Activated T-helper 1 cell treated with anti-CD3 and anti-CD28 coated beads, Interleukin-12 subunit alpha, Interleukin-12 subunit beta, Interleukin-2, Interleukin-4 antibody, amounts not matched to agents 30 ng/mL and 10 ng/mL and 1 ng/mL, durations not matched to agents 14 hours and 24 hours and 36 hours (primary cell): ENCODE results near the gene PLS1. TPM values are rescaled to one million over a fixed set of nuclear protein-coding genes. Genes with fewer than 3 reads are reported as not detected.

ENCODE experiments used
- DNase-seq: peaks from one replicate; pipeline ENCODE4 v3.0.0; 2021; ENCODE audit warnings: low spot score
- H3K27ac Mint-ChIP-seq: one replicate; pipeline ENCODE4 v1.8.0; 2021; ENCODE audit warnings: mild to moderate bottlenecking, mixed read lengths
- H3K27me3 Mint-ChIP-seq: one replicate; pipeline ENCODE4 v1.8.0; 2022; ENCODE audit warnings: mild to moderate bottlenecking, moderate library complexity, mixed read lengths; ENCODE audit not compliant: insufficient read depth
- H3K36me3 Mint-ChIP-seq: one replicate; pipeline ENCODE4 v1.8.0; 2021; ENCODE audit warnings: low read depth, mixed read lengths
- H3K4me1 Mint-ChIP-seq: one replicate; pipeline ENCODE4 v1.8.0; 2021; ENCODE audit warnings: low read depth, mixed read lengths
- H3K4me3 Mint-ChIP-seq: one replicate; pipeline ENCODE4 v1.8.0; 2021; ENCODE audit warnings: mild to moderate bottlenecking, moderate library complexity, mixed read lengths
- H3K9me3 Mint-ChIP-seq: one replicate; pipeline ENCODE4 v1.8.0; 2021; ENCODE audit warnings: mixed read lengths
- intact Hi-C: fragments of 100-400 bp; cut with micrococcal nuclease; formaldehyde crosslinking; loops from one replicate; pipeline ENCODE4 v1.15.1; 2024
- total RNA-seq: library from RNA; stranded (reverse); gene quantifications from 2 replicates; pipeline ENCODE4 v1.2.3, GENCODE V29; 2022

PLS1 gene
- total RNA-seq, 1 donor from 2014 or later: 4.4 TPM

DNA sequence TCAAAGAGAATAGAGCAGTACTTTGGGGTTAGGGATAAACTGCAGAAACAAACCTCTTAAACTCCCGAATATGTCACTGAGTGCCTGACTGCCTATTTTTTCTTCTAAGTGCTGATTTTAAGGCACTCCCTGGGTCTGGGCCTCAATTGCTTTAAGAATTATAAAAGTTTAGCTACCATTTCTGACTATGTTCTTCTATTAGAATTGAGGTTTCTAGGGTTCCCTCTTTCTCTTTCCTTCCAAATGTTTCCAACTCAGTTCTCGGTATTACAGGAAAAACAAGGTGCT, 28.9 kb downstream of the PLS1 start:
- Mint-ChIP-seq H3K4me1 (peaks cover 10% of the 10 kb centered on the region), H3K9me3 (no peaks in the 10 kb centered on the region), H3K36me3 (no peaks in the 10 kb centered on the region), H3K27me3 (peaks cover 2% of the 10 kb centered on the region), H3K4me3 (no peak overlapping the region), H3K27ac (no peak overlapping the region)
- intact Hi-C loops: no loop called here
- no peak for DNase-seq

GRCh38 chr3:142626971-142627370, 30.8 kb downstream of the PLS1 start:
- intact Hi-C loops: no loop called here
- Mint-ChIP-seq H3K4me1 (peaks cover 10% of the 10 kb centered on the region), H3K9me3 (no peaks in the 10 kb centered on the region), H3K27me3 (peaks cover 2% of the 10 kb centered on the region), H3K36me3 (no peaks in the 10 kb centered on the region), H3K4me3 (no peak overlapping the region), H3K27ac (no peak overlapping the region)
- no peak for DNase-seq

DNA sequence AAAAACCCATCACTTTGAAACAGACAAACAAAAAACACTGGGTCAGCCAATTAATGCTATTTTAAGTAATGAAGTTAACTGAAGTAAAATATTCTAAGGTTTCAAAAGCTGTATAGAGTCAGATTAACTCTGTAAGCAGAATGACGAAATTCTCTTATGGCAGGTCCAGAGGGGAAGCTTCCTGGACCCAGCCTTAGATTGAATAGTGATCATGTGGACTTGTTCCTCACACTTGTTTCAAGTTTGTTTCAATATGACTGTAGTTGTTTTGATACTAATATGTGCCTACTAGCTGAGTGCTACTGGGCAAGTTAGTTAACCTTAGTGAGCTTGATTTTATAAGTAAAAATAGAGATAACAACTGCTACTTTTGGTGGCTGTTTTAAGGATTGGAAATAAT, 32.6 kb downstream of the PLS1 start:
- Mint-ChIP-seq H3K4me3 (no peak overlapping the region), H3K36me3 (no peaks in the 10 kb centered on the region), H3K4me1 (peaks cover 10% of the 10 kb centered on the region), H3K27ac (no peak overlapping the region), H3K27me3 (peaks cover 2% of the 10 kb centered on the region), H3K9me3 (no peaks in the 10 kb centered on the region)
- intact Hi-C loops: no loop called here
- DNase-seq: no peak

- Mint-ChIP-seq H3K4me1 (no peaks in the 10 kb centered on the region), H3K27ac (no peak overlapping the region)
Measured at GRCh38 chr3:142633073-142633472, 36.9 kb downstream of the PLS1 start.

GRCh38 chr3:142636050-142636449, 39.9 kb downstream of the PLS1 start:
- Mint-ChIP-seq H3K4me3 (no peak overlapping the region), H3K27ac (no peak overlapping the region), H3K27me3 (no peaks in the 10 kb centered on the region), H3K36me3 (no peaks in the 10 kb centered on the region), H3K9me3 (no peaks in the 10 kb centered on the region), H3K4me1 (no peaks in the 10 kb centered on the region)
- intact Hi-C loops: no loop called here
- no peak for DNase-seq

More at GRCh38 chr3:142633073-142633472, 36.9 kb downstream of the PLS1 start:
- DNase-seq: no peak
- H3K36me3 Mint-ChIP-seq: no peaks in the 10 kb centered on the region
- intact Hi-C loops: no loop called here
- H3K9me3 Mint-ChIP-seq: no peaks in the 10 kb centered on the region
- no peaks in the 10 kb centered on the region for H3K27me3 Mint-ChIP-seq
- no peak overlapping the region for H3K4me3 Mint-ChIP-seq

- no peaks in the 10 kb centered on the region for H3K27me3 Mint-ChIP-seq
- H3K9me3 Mint-ChIP-seq: no peaks in the 10 kb centered on the region
- intact Hi-C loops: no loop called here
- no peaks in the 10 kb centered on the region for H3K36me3 Mint-ChIP-seq
- no peak overlapping the region for H3K27ac Mint-ChIP-seq
- no peaks in the 10 kb centered on the region for H3K4me1 Mint-ChIP-seq
- no peak overlapping the region for H3K4me3 Mint-ChIP-seq
- no peak for DNase-seq
Measured at GRCh38 chr3:142636664-142637063, 40.5 kb downstream of the PLS1 start.

GRCh38 chr3:142638291-142638690, 42.1 kb downstream of the PLS1 start:
- Mint-ChIP-seq H3K36me3 (no peaks in the 10 kb centered on the region), H3K9me3 (no peaks in the 10 kb centered on the region), H3K4me3 (no peak overlapping the region), H3K4me1 (no peaks in the 10 kb centered on the region), H3K27me3 (no peaks in the 10 kb centered on the region), H3K27ac (no peak overlapping the region)
- no peak for DNase-seq
- intact Hi-C loops: no loop called here

GRCh38 chr3:142641504-142641903, 45.3 kb downstream of the PLS1 start:
- Mint-ChIP-seq H3K27ac (no peak overlapping the region), H3K9me3 (no peaks in the 10 kb centered on the region), H3K36me3 (no peaks in the 10 kb centered on the region), H3K27me3 (no peaks in the 10 kb centered on the region), H3K4me1 (peaks cover 7% of the 10 kb centered on the region), H3K4me3 (no peak overlapping the region)
- no peak for DNase-seq
- intact Hi-C loops: no loop called here

DNA sequence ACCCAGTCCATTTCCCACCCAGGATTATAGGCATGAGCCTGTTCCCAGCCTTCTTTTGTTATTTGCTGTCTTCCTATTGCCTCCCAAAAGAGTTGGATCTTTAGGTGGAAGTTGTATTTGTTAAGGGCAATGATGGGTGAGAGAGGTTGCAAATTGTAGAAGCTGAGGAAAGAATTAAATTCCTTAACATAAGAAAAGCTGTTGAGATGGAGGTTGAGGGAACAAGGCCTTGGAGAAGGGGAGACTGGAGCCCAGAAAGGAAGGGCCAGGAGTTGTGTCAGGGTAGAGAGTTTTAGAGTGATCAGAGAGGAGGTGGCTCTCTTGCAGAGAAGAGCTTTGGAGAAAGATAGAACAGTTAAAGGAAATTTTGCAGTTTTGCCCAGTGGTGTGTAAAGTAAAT, 46.8 kb downstream of the PLS1 start:
- Mint-ChIP-seq H3K4me3 (no peak overlapping the region), H3K36me3 (no peaks in the 10 kb centered on the region), H3K27me3 (no peaks in the 10 kb centered on the region), H3K4me1 (peaks cover 7% of the 10 kb centered on the region), H3K9me3 (no peaks in the 10 kb centered on the region), H3K27ac (no peak overlapping the region)
- intact Hi-C loops: no loop called here
- no peak for DNase-seq

- intact Hi-C loops: no loop called here
- Mint-ChIP-seq H3K9me3 (no peaks in the 10 kb centered on the region), H3K4me3 (no peak overlapping the region), H3K36me3 (no peaks in the 10 kb centered on the region), H3K27ac (no peak overlapping the region), H3K4me1 (peaks cover 7% of the 10 kb centered on the region), H3K27me3 (no peaks in the 10 kb centered on the region)
- no peak for DNase-seq
Measured at GRCh38 chr3:142644502-142644901, 48.3 kb downstream of the PLS1 start.

DNA sequence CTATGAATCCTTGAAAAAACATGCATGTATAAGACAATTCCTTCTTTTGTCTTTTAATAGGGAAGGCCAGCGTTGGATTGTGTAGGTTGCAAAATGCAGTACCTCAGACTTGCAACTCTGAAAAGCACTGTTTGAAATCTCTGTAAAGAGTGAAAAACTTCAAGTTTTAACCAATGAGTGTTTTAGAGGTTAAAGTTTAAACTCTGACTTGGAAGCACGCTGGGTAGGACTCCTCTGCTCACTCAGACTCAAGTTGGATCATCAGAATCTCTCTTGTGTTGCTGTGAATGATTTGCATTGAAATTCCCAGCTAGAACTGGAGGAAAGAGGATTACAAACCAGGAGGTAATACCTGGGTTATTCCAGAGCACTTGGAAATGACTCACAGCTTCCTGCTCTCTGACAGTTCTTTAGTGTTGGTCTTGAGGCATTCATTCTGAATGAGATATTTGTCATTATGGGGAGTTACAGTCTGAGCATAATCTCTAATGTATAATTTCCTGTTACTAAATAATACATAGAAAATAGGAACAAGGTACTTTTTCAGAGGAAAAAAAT, 49.1 kb downstream of the PLS1 start:
- H3K27ac Mint-ChIP-seq: no peak overlapping the region
- intact Hi-C loops: no loop called here
- H3K4me3 Mint-ChIP-seq: no peak overlapping the region
- H3K27me3 Mint-ChIP-seq: no peaks in the 10 kb centered on the region
- DNase-seq: no peak
- no peaks in the 10 kb centered on the region for H3K9me3 Mint-ChIP-seq
- H3K4me1 Mint-ChIP-seq: peaks cover 7% of the 10 kb centered on the region
- no peaks in the 10 kb centered on the region for H3K36me3 Mint-ChIP-seq

DNA sequence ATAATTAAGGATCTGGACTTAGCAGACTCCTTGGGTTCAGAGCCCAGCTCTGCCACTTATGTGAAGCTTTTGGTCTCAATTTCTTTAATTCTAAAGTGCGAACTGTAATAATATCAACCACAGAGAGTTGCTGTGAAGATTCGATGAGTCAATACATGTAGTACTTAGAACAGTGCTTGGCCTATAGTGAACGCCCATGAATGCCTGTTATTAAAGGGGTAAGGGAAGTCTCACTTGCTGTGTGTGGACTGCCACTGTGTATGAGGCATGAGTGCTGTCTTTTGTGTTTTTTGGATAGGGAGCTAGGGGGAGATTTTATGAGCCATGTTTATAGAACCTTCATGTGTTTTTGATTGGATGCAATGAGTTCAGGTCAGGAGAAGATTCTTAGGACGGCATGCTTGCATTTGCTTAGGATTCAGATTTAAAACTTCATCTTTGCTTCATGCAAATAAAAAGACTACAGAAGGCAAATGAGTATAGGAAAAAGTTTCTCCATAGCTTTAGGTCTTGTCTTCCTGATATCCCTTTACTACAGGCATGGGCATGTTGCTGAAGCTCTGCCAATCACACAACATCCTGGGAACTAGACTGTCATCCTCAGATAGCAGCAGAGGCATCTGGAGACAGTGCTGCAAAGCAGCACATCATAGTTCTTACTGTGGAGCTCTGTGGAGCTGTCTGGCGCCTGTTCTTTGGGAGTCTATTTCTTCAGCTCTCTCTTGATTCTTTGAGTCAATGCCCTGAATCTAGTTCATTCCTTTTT, 50.0 kb downstream of the PLS1 start:
- H3K9me3 Mint-ChIP-seq: no peaks in the 10 kb centered on the region
- H3K27ac Mint-ChIP-seq: no peak overlapping the region
- H3K4me1 Mint-ChIP-seq: peaks cover 7% of the 10 kb centered on the region
- no peak overlapping the region for H3K4me3 Mint-ChIP-seq
- intact Hi-C loops: no loop called here
- H3K27me3 Mint-ChIP-seq: no peaks in the 10 kb centered on the region
- no peaks in the 10 kb centered on the region for H3K36me3 Mint-ChIP-seq
- DNase-seq: no peak

DNA sequence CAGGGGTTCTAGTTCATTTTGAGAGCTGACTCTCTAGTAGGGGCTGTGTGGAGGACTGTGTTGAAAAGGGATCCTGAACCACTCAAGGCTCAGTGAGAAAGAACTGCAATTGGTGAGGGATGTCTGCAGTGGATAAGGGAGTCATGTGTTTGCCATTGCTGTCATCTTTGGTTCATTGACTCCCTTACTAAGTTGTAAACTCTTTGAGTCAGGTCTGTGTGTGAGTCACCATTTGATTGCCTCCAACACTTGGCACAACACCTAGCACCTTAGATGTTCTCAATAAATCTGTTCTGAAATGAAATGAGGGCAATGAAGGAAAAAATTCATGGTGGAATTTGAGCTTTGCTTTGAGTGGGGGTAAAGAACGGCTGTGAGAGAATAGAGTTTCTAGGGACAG, 51.7 kb downstream of the PLS1 start:
- Mint-ChIP-seq H3K9me3 (no peaks in the 10 kb centered on the region), H3K4me1 (peaks cover 7% of the 10 kb centered on the region), H3K27ac (no peak overlapping the region), H3K27me3 (no peaks in the 10 kb centered on the region), H3K4me3 (no peak overlapping the region), H3K36me3 (no peaks in the 10 kb centered on the region)
- no peak for DNase-seq
- intact Hi-C loops: no loop called here

DNA sequence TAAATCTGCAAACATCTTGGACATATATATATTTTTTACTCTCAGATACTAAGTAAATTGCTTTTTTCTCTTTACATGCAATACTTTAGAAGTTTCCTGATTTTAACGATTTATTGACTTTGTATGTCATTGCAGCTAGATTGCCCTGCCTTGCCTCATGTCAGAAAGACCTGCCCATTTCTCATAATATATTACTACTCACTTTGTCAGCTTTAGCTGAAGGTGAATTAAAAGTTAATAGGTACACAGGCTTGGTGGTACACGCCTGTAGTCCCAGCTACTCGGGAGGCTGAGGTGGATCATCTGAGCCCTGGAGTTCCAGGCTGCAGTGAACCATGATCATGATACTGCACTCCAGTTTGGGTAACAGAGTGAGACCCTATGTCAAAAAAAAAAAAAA, 52.8 kb downstream of the PLS1 start:
- intact Hi-C loops: no loop called here
- Mint-ChIP-seq H3K36me3 (no peaks in the 10 kb centered on the region), H3K9me3 (no peaks in the 10 kb centered on the region), H3K27me3 (no peaks in the 10 kb centered on the region), H3K4me3 (no peak overlapping the region), H3K27ac (no peak overlapping the region), H3K4me1 (peaks cover 7% of the 10 kb centered on the region)
- DNase-seq: no peak
